T-cell (primary cell): Measurements from ENCODE around the gene TPM1. TPM values are rescaled to one million over a fixed set of nuclear protein-coding genes. Genes with fewer than 3 reads are reported as not detected.
"Not testable (repeated sequence)": the region's sequence is repeated elsewhere in the genome, so short reads cannot be mapped to it uniquely, and the experiment has no call there.

Experiments
- ATAC-seq, 4 experiments: fragments of 200-7000 bp in 3 of 4; fragments of 150-1000 bp in 1 of 4; cut with Tn5 transposase; replicated peaks in 1 of 4; 1 replicate in 3 of 4; 2 replicates in 1 of 4; pipeline ENCODE4 v1.10.0; 2021; ENCODE audit warnings: moderate library complexity in 3 of 4, mild to moderate bottlenecking in 2 of 4, moderate number of reproducible peaks in 1 of 4
- CTCF ChIA-PET, 2 donors: fragments of 300-600 bp; sonication (Branson Sonifier 250); formaldehyde crosslinking; loops; one replicate each; lab custom pipeline; 2022; ENCODE audit warnings: antibody characterized with exemption in 2 of 2; lab: Charles Lee
- POLR2A ChIA-PET, 2 donors: fragments of 300-600 bp; sonication (Branson Sonifier 250); formaldehyde crosslinking; loops; one replicate each; lab custom pipeline; 2022; ENCODE audit warnings: antibody characterized with exemption in 2 of 2; lab: Charles Lee
- DNase-seq, 35 experiments: peaks; one replicate each; pipeline versions ENCODE4 v3.0.0 to v3.0.0-alpha.2; 2013 to 2023
- H3K27ac ChIP-seq: one replicate; pipeline ENCODE4 v1.5.1; 2013; ENCODE audit warnings: low read length
- H3K27me3 ChIP-seq, 2 experiments: replicated peaks in 1 of 2; 1 replicate in 1 of 2; 2 replicates in 1 of 2; pipeline versions ENCODE4 v1.6.1 to v1.7.0; 2013; ENCODE audit warnings: low read length in 1 of 2, mixed read lengths in 1 of 2; ENCODE audit not compliant: control insufficient read depth in 2 of 2, insufficient read depth in 2 of 2; ENCODE audit errors: extremely low read depth in 1 of 2
- H3K36me3 ChIP-seq, 2 donors: 1 replicate in 1 of 2; 2 replicates in 1 of 2; pipeline versions ENCODE4 v1.6.1 to v1.7.0; 2013; ENCODE audit warnings: low read length in 1 of 2; ENCODE audit not compliant: control insufficient read depth in 2 of 2, insufficient read depth in 1 of 2; ENCODE audit errors: extremely low read depth in 1 of 2
- H3K4me1 ChIP-seq, 2 experiments: 1 replicate in 1 of 2; 2 replicates in 1 of 2; pipeline versions ENCODE4 v1.6.1 to v1.7.0; 2013; ENCODE audit warnings: low read length in 2 of 2, mixed read lengths in 1 of 2; ENCODE audit not compliant: insufficient read depth in 2 of 2, control insufficient read depth in 1 of 2; ENCODE audit errors: extremely low read depth in 1 of 2
- H3K4me3 ChIP-seq, 2 donors: 1 replicate in 1 of 2; 2 replicates in 1 of 2; pipeline versions ENCODE4 v1.5.1 to v1.7.0; 2013; ENCODE audit warnings: mild to moderate bottlenecking in 2 of 2, low read length in 1 of 2, moderate library complexity in 1 of 2; ENCODE audit not compliant: control insufficient read depth in 1 of 2; ENCODE audit errors: extremely low read depth in 1 of 2
- H3K9me3 ChIP-seq: 2 replicates; pipeline ENCODE4 v1.7.0; 2013
- H3K27ac Mint-ChIP-seq, 2 donors: one replicate each; pipeline ENCODE4 v1.8.0; 2020 to 2021; ENCODE audit warnings: mild to moderate bottlenecking in 2 of 2, mixed read lengths in 2 of 2
- H3K27me3 Mint-ChIP-seq, 2 donors: one replicate each; pipeline ENCODE4 v1.8.0; 2021 to 2022; ENCODE audit warnings: mixed read lengths in 2 of 2
- H3K36me3 Mint-ChIP-seq: one replicate; pipeline ENCODE4 v1.8.0; 2021; ENCODE audit warnings: mixed read lengths
- H3K4me1 Mint-ChIP-seq, 3 donors: one replicate each; pipeline ENCODE4 v1.8.0; 2020 to 2022; ENCODE audit warnings: mixed read lengths in 3 of 3, mild to moderate bottlenecking in 1 of 3
- H3K4me3 Mint-ChIP-seq, 3 donors: one replicate each; pipeline ENCODE4 v1.8.0; 2020 to 2022; ENCODE audit warnings: mild to moderate bottlenecking in 3 of 3, mixed read lengths in 3 of 3, moderate library complexity in 3 of 3
- H3K9me3 Mint-ChIP-seq, 3 donors: one replicate each; pipeline ENCODE4 v1.8.0; 2020 to 2022; ENCODE audit warnings: mixed read lengths in 3 of 3
- WGBS: methylation state at CpG from one replicate; pipeline ENCODE4 v1.1.5; 2013; ENCODE audit warnings: missing lambda C conversion rate; ENCODE audit not compliant: insufficient coverage; 5-methylcytosine and 5-hydroxymethylcytosine counted together
- total RNA-seq, 35 experiments: library from RNA in 6 of 35; stranded (reverse) in 6 of 35; fragments of 120-200 nt in 1 of 35; gene quantifications; one replicate each; pipeline versions ENCODE4 v1.2.1 to v1.2.4 and lab custom pipeline; 2013 to 2026

Gene TPM1
- total RNA-seq, 5 donors from 2014 or later (not counting 1 experiment from before 2014, with no cell fraction given), result 12.1 to 27.0 (median 23.3) TPM

GRCh38 chr15:63099581-63099980 is 57.0 kb downstream of the TPM1 start:
- H3K27ac ChIP-seq, ATAC-seq, H3K36me3 Mint-ChIP-seq, H3K9me3 ChIP-seq, H3K27me3 Mint-ChIP-seq, CTCF ChIA-PET, DNase-seq, H3K4me3 ChIP-seq, H3K4me3 Mint-ChIP-seq, H3K27me3 ChIP-seq, H3K27ac Mint-ChIP-seq, H3K4me1 ChIP-seq, H3K9me3 Mint-ChIP-seq, H3K4me1 Mint-ChIP-seq, H3K36me3 ChIP-seq: not testable (repeated sequence)
- no CpG with 5 or more reads among the region's 5 CpGs for WGBS
- POLR2A ChIA-PET, result interaction anchor here in 1 of 2 donors (0.7 kb wide), 1 partner anchor 129 kb away, joined by 3 read pairs; no protein-coding TSS in a partner anchor

- H3K9me3 Mint-ChIP-seq, result no peaks in the 10 kb centered on the region
- Histone ChIP-seq H3K27ac (no peak overlapping the region), H3K36me3 (no peaks in the 10 kb centered on the region), H3K27me3 (peaks cover 0 to 17% of the 10 kb centered on the region in 2 experiments), H3K4me1 (no peaks in the 10 kb centered on the region), H3K9me3 (no peaks in the 10 kb centered on the region), H3K4me3 (no peak overlapping the region)
- H3K4me3 Mint-ChIP-seq, result no peak overlapping the region
- H3K27me3 Mint-ChIP-seq, result peaks cover 9 to 15% of the 10 kb centered on the region in 2 donors
- no peaks in the 10 kb centered on the region for H3K4me1 Mint-ChIP-seq
- CTCF ChIA-PET, result no interaction called here
- H3K27ac Mint-ChIP-seq, result no peak overlapping the region
- POLR2A ChIA-PET, result interaction anchor here in 1 of 2 donors (0.7 kb wide), 1 partner anchor 404 kb away, joined by 4 read pairs; no protein-coding TSS in a partner anchor
- ATAC-seq, result no peak
- WGBS, result 71% methylated on average over 1 of the region's 3 CpGs
- no peaks in the 10 kb centered on the region for H3K36me3 Mint-ChIP-seq
- DNase-seq, result no peak
These were observed 60.9 kb downstream of the TPM1 start for GRCh38 chr15:63103416-63103815.

GRCh38 chr15:63104727-63105126 is 62.2 kb downstream of the TPM1 start:
- peaks cover 0 to 17% of the 10 kb centered on the region in 2 experiments for H3K27me3 ChIP-seq
- H3K36me3 Mint-ChIP-seq, result no peaks in the 10 kb centered on the region
- ATAC-seq (no peak), DNase-seq (no peak)
- H3K27ac Mint-ChIP-seq, result no peak overlapping the region
- H3K27ac ChIP-seq, result no peak overlapping the region
- POLR2A ChIA-PET, result no interaction called here
- no peaks in the 10 kb centered on the region for H3K9me3 ChIP-seq
- no peaks in the 10 kb centered on the region for H3K4me1 ChIP-seq
- H3K4me1 Mint-ChIP-seq, result no peaks in the 10 kb centered on the region
- no peak overlapping the region for H3K4me3 Mint-ChIP-seq
- H3K4me3 ChIP-seq, result no peak overlapping the region
- no peaks in the 10 kb centered on the region for H3K36me3 ChIP-seq
- CTCF ChIA-PET, result no interaction called here
- H3K27me3 Mint-ChIP-seq, result peaks cover 12 to 20% of the 10 kb centered on the region in 2 donors
- WGBS, result 71% methylated on average over 5 of the region's 7 CpGs
- H3K9me3 Mint-ChIP-seq, result no peaks in the 10 kb centered on the region

GRCh38 chr15:63105354-63105753 is 62.8 kb downstream of the TPM1 start:
- ATAC-seq, H3K4me1 ChIP-seq, H3K4me3 ChIP-seq, H3K36me3 Mint-ChIP-seq, H3K9me3 ChIP-seq, H3K9me3 Mint-ChIP-seq, H3K4me1 Mint-ChIP-seq, H3K27ac ChIP-seq, H3K27ac Mint-ChIP-seq, DNase-seq, POLR2A ChIA-PET, H3K4me3 Mint-ChIP-seq, CTCF ChIA-PET, H3K36me3 ChIP-seq: not testable (repeated sequence)
- WGBS, result 38% methylated on average over 5 of the region's 8 CpGs
- H3K27me3 Mint-ChIP-seq, result peaks cover 12 to 20% of the 10 kb centered on the region in 2 donors
- peaks cover 0 to 16% of the 10 kb centered on the region in 2 experiments for H3K27me3 ChIP-seq

- H3K27ac ChIP-seq, result no peak overlapping the region
- WGBS, result 93% methylated on average over 9 of the region's 9 CpGs
- no peak overlapping the region for H3K4me3 Mint-ChIP-seq
- H3K9me3 Mint-ChIP-seq, result no peaks in the 10 kb centered on the region
- H3K27me3 ChIP-seq, result peaks cover 0 to 15% of the 10 kb centered on the region in 2 experiments
- DNase-seq, result no peak
- H3K4me1 Mint-ChIP-seq, result no peaks in the 10 kb centered on the region
- peaks cover 11 to 20% of the 10 kb centered on the region in 2 donors for H3K27me3 Mint-ChIP-seq
- no peak overlapping the region for H3K27ac Mint-ChIP-seq
- H3K36me3 Mint-ChIP-seq, result no peaks in the 10 kb centered on the region
- H3K4me3 ChIP-seq, result no peak overlapping the region
- no peaks in the 10 kb centered on the region for H3K9me3 ChIP-seq
- no peak for ATAC-seq
- CTCF ChIA-PET, result interaction anchor here in 1 of 2 donors (0.6 kb wide), 1 partner anchor 12 kb away, joined by 3 read pairs; no protein-coding TSS in a partner anchor
- no peaks in the 10 kb centered on the region for H3K36me3 ChIP-seq
- H3K4me1 ChIP-seq, result no peaks in the 10 kb centered on the region
- POLR2A ChIA-PET, result no interaction called here
These were observed 65.5 kb downstream of the TPM1 start for GRCh38 chr15:63107895-63108546.

- DNase-seq (no peak), ATAC-seq (no peak)
- no peaks in the 10 kb centered on the region for H3K4me1 Mint-ChIP-seq
- Histone ChIP-seq H3K36me3 (no peaks in the 10 kb centered on the region), H3K27me3 (peaks cover 0 to 15% of the 10 kb centered on the region in 2 experiments), H3K4me1 (no peaks in the 10 kb centered on the region), H3K27ac (no peak overlapping the region), H3K4me3 (no peak overlapping the region), H3K9me3 (no peaks in the 10 kb centered on the region)
- ChIA-PET POLR2A (no interaction called here), CTCF (no interaction called here)
- no peak overlapping the region for H3K4me3 Mint-ChIP-seq
- no peaks in the 10 kb centered on the region for H3K36me3 Mint-ChIP-seq
- peaks cover 8 to 15% of the 10 kb centered on the region in 2 donors for H3K27me3 Mint-ChIP-seq
- no peak overlapping the region for H3K27ac Mint-ChIP-seq
- WGBS, result 74% methylated on average over 2 of the region's 2 CpGs
- H3K9me3 Mint-ChIP-seq, result no peaks in the 10 kb centered on the region
These were observed 67.0 kb downstream of the TPM1 start for GRCh38 chr15:63109498-63109897.
